KOPT-K1 (cell line): Measurements from ENCODE around the gene VDAC2.

Source experiments
- H3K27ac ChIP-seq: fragments of 200-600 bp; sonication (generic); 2 replicates; pipeline ENCODE4 v1.5.1; 2016; ENCODE audit warnings: antibody characterized with exemption, mild to moderate bottlenecking, low read depth, low read length; ENCODE audit not compliant: poor library complexity, severe bottlenecking
- H3K36me3 ChIP-seq: fragments of 200-600 bp; sonication (generic); 2 replicates; pipeline ENCODE4 v1.5.1; 2017; ENCODE audit warnings: antibody characterized with exemption, mild to moderate bottlenecking, low read length, moderate library complexity; ENCODE audit not compliant: insufficient read depth
- H3K9me3 ChIP-seq: fragments of 200-600 bp; sonication (generic); 2 replicates; pipeline ENCODE4 v1.5.1; 2017; ENCODE audit warnings: antibody characterized with exemption, low read length, mild to moderate bottlenecking; ENCODE audit not compliant: insufficient read depth, poor library complexity, severe bottlenecking

The VDAC2 gene

DNA sequence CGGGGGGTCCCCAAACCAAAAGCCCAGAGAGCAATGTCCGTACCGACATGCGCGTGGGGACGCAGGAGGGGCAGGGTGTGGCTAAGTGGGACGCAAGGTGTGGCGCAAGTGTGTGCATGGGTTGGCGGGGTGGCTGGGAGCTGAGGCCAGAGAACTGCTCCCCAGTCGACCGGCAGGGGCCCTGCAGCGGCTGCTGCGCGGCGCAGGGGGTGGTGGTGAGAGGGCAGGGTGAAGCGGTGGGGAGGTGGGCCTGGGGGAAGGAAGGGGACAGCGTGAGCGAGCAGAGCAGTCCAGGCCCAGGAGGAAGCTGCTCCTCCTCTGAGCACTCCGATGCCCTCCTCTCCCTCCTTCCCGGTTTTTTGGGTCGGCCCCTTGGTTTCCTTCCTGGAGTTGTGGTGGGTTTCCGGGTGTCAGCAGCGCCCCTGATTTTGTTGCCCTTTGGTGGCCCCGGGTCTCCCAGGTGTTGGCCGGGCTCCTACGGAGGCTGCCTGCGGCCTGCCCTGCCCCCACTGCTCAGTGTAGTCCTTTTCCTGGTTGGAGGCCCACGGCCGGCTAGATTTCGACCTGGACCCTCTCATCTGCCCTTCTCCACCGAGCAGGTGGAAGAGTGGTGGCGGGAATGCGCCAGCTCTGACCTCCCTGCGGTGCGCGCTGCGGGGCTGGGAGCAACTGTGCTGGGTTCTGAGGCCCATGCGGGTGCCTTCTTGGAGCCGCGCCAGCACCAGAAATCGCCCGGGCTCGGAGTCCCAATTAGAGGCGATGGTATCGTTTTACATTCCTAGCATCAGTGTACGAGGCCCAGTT is 65.7 kb downstream of the VDAC2 start:
- H3K36me3 ChIP-seq = no peaks in the 10 kb centered on the region

DNA sequence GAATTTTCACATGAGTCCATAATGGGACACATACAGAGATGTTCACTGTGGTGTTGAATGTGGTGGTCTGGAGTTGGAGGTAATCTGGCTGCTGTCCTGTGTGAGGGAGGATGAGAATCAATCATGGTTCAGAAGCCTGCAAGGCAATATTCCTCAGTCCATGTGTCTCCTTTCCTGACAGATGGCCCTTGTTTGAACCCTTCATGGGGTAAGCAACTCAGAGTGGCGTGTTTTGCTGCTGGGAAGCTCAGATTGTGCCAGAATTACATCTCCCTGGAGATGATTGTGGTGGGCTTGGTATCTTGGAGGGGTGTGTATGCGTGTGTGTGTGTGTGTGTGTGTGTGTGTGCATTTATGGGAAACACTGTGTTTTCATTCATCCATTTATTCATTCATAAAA is 69.6 kb downstream of the VDAC2 start:
- H3K27ac ChIP-seq = no peak overlapping the region
- H3K9me3 ChIP-seq = no peaks in the 10 kb centered on the region
- no peaks in the 10 kb centered on the region for H3K36me3 ChIP-seq

More for the DNA sequence above, 65.7 kb downstream of the VDAC2 start:
- no peak overlapping the region for H3K27ac ChIP-seq
- no peaks in the 10 kb centered on the region for H3K9me3 ChIP-seq
